Right ventricle myocardium inferior (tissue), 1 donor: ENCODE measurements around the gene ACTL6A. TPM values are rescaled to one million over a fixed set of nuclear protein-coding genes. Genes with fewer than 3 reads are reported as not detected.

Source experiments
- ATAC-seq: fragments of 200-7000 bp; cut with Tn5 transposase; one replicate; pipeline ENCODE4 v1.9.1; 2020; ENCODE audit warnings: mild to moderate bottlenecking, moderate library complexity
- DNase-seq: peaks from one replicate; pipeline ENCODE4 v3.0.0; 2021; ENCODE audit errors: missing footprints
- intact Hi-C: fragments of 100-400 bp; cut with DNase I; formaldehyde crosslinking; loops from one replicate; pipeline ENCODE4 v1.11.0; 2022
- total RNA-seq: library from RNA; stranded (reverse); fragmentation: NEBNext Ultra II Directional; extraction: Animal tissue kit (Norgen Biotek cat#: 25700); gene quantifications from one replicate; pipeline ENCODE4 v1.2.1, GENCODE V29; 2021
- donor health status: DM: no; HTN: yes; CAD: no; lungs with severe emphysema.

Gene ACTL6A
- total RNA-seq, 1 donor from 2014 or later: 19.1 TPM

DNA sequence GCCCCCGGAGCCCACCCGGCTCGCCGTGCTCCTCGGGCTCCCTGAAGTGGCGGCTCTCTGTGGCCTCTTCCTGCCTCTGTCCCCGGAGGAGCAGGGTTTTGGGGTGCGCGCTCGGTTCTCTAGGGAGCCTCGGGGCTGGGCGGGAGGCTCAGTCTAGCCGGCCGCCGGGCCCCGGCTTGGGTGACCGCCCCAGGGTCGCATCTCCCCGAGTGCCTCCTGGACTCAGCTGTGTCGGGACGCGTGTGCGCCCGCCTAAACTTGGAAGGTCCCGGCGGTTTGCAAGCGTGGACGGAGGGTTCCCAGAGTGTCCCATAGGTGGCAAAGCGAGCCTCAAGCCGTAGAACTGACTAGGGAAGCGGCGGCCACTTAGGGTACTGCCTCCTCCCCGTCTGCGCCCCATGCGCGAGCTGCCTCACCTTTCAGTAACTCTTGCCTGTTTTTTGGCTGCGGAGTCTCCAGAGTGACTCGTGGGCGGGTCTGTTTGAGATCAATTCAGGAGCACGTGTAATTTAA, 601 bp downstream of the ACTL6A start:
- intact Hi-C loops: loop anchor here (2.0 to 5.0 kb wide), 2 partner anchors 39 to 417 kb away; partner anchors contain the start of genes MRPL47 and NDUFB5
- peak; percentile 62 for ATAC-seq
- peak; percentile 83 for DNase-seq

DNA sequence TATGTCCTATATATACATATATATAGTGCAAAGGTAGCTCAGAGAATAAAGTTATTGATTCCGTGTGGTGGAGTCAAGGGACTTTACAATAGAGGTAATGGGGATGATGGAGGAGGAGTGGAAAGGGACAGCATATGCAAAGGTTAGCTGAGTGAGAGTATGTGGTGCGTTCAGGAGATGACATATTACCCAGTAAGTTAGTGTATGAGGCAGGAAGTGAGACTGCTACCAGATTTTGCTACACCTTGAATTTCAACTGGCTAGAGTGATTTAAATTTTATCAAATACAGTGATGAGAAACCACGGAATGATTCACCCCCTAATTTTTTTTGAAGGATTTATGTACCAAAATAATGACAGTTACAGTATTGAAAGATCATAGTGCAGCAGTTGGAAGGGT, 2.8 kb downstream of the ACTL6A start:
- DNase-seq (no peak), ATAC-seq (no peak)
- intact Hi-C loops: no loop called here

DNA sequence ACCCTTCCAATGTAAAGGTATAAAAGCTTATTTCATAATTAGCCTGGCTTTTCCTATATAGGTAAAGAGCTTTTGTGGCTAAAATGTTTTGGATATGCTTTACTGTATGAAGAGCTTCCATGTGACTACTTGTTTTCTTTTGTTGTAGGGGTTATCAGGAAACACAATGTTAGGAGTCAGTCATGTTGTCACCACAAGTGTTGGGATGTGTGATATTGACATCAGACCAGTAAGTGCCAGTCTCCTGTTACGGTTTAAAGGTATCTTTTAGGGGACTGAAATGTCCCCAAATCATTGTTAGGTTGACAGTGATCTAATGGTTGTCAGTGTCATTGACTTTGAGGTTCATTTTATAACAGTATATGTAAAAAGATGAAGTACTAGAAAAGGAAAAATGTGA, 18.3 kb downstream of the ACTL6A start:
- intact Hi-C loops: no loop called here
- ATAC-seq (no peak), DNase-seq (no peak)

DNA sequence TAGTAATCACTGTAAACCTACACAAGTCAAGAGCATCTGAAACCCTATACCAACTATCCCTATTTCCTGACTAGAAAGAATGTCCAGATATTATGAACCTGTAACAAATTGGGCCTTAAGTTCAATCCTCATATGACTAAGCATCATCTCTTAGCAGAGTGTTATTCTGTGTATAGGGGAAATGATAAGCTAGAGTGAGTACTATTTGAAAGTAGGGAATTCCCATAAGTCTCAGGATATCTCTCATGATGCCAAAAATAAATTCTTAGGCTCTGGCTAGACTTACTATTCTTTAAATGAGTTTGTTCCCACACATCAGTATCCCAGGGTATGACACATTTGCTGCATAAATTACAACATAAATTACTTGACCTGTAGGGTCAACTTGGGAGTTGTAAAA, 26.4 kb downstream of the ACTL6A start:
- intact Hi-C loops: no loop called here
- no peak for ATAC-seq
- DNase-seq: no peak

DNA sequence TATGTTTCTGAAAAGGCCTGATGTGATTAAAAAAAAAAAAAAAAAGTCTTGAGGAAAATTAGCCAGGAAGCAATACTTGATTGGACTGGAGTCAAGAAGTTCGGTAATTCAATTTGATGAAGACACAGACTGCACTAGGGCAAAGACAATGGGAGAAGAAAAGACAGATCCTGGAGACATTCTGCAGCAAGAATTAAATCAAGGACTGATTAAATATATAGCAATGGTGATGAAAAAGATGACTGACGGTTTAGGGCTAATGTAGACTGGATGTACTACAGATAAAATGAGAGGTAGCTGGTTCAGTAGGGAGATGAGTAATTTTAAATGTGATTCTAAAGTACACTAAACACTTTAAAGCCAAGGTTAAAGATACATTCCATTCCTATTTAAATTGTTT, 27.9 kb downstream of the ACTL6A start:
- DNase-seq (no peak), ATAC-seq (no peak)
- intact Hi-C loops: no loop called here

DNA sequence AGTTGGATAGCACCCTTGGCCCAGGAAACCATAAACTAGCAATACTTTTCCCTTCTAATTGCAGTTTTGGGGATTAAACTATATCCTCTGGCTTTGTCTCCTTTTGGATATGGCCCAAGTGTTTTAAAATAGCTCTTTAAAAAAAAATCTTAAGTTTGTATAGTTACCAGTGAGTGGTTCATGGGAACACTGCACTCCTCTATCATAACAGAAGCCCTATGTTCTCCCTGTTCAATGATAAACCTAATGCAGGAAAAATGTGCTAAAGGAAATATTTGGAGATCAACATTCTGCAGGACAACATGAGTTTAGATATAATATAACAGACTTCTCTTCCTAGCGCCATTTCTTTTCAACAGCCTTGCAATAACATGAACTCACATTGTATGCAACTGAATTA, 28.6 kb downstream of the ACTL6A start:
- intact Hi-C loops: no loop called here
- DNase-seq (no peak), ATAC-seq (no peak)

DNA sequence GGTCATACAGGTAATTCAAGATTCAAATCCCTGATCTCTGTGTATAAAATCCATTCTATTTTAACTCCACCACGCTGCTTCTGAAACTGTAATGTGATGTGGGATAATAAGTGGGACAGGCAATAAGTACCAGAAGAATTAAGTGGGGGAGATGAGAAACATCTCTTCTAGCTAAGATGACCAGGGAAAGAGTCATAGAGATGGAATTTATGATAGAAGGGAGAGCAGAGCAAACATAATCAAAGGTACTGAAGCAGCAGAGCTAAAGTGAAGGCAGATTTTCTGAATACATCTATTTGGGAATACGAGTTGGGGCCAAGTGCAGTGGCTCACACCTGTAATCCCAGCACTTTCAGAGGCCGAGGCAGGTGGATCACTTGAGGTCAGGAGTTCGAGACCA, 36.8 kb downstream of the ACTL6A start:
- DNase-seq: no peak
- no peak for ATAC-seq
- intact Hi-C loops: no loop called here

DNA sequence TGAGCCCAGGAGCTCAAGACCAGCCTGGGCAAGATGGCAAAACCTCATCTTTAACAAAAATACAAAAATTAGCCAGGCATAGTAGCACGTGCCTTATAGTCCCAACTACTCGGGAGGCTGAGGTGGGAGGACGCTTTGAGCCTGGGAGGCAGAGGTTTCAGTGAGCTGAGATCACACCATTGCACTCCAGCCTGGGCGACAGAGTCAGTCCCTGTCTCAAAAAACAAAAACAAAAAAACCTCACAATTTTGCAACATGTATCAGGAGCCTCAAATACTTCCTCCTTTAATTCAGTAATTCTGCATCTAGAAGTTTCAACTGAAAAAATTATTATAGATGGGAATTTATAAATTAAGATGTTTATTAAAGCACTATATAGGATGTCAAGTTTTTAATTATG, 40.6 kb downstream of the ACTL6A start:
- ATAC-seq: no peak
- no peak for DNase-seq
- intact Hi-C loops: loop anchor here (5.0 kb wide), 1 partner anchor 41 kb away; the partner anchor contains the start of gene ACTL6A

DNA sequence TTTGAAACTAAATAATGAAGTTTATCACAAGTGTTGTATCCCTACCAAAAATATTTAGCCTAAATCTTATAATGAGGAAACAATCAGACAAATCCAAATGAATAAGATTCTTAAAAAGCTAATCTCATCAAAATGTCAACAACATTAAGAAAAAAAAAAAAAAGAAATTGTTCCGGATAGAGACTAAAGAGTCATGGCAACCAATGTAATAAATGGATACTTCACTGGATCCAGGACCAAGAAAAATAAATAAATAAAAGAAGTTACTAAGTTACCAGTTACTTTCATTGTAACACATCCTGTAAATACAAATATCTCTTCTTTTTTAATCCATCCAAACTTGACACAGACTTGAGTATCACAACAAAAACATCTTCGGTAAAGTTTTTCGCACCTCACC, 41.1 kb downstream of the ACTL6A start:
- DNase-seq (no peak), ATAC-seq (no peak)
- intact Hi-C loops: loop anchor here (2.0 to 5.0 kb wide), 2 partner anchors 42 to 49 kb away; partner anchors contain the start of genes ACTL6A and USP13

DNA sequence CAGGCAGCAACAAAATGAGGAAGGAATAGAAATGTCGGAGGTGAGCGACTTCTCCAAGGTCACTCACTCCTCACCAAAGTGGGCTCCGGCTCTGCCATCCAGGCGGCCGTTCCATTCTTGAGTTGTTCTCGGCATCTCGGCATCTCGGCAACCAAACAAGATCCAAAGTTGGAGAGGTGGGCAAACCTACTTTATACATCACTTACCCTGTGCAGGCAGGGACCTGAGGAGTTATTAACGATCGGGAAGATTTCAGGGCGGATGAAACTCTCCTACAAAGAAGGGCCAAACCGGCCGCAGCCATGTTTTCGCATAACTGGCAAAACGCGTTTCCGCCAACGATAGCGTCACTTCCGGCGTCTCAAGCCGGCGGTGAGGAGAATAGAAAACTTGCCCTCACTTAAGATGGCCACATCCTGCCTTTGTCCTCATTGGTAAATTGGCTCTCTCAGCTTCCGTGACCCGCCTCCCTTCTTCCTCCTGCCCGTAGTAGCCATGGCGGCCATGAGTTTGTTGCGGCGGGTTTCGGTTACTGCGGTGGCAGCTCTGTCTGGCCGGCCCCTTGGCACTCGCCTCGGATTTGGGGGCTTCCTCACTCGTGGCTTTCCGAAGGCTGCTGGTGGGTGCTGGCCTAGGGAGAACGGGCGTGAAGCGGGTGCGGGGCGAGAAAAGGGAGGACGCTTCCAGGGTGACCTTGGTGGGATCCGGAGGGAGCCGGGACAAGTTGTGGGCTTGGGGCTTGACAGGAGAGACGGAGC, 41.8 kb downstream of the ACTL6A start, which contains the start of the genes MRPL47 and NDUFB5:
TSS of gene MRPL47 (minus strand) at position 318 of the 758 bp plus-strand sequence. CDS start at position 304, 14 bp downstream.
TSS of gene NDUFB5 (plus strand) at position 474 of the 758 bp plus-strand sequence. CDS start at position 496, 22 bp downstream.
- intact Hi-C loops: loop anchor here (2.0 to 5.0 kb wide), 2 partner anchors 42 to 48 kb away; partner anchors contain the start of genes ACTL6A and USP13
- ATAC-seq (peak; percentile 100), DNase-seq (peak; percentile 98)

DNA sequence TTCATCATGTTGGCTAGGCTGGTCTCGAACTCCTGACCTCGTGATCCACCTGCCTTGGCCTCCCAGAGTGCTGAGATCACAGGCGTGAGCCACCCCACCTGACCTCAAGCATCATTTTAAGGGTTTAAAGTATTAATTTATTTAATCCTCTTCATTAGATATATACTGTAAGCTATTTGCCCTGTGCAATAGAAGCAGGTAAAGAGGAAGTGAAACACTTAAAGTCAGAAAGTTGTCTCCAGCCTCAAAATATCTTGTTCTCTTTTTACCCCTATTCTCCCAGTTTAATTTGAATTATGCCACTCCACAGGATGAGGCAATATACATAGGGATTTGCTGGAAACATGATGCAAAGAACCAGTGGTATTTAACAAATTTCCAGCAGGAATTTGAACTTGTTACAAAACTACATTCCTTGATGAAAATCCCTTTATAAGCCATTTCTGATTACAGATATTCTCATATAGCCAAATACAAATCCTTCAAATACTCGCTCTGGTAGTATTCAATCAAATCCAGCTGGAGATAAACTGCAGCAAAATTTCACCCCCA, 43.9 kb downstream of the ACTL6A start:
- intact Hi-C loops: no loop called here
- no peak for DNase-seq
- ATAC-seq: no peak

DNA sequence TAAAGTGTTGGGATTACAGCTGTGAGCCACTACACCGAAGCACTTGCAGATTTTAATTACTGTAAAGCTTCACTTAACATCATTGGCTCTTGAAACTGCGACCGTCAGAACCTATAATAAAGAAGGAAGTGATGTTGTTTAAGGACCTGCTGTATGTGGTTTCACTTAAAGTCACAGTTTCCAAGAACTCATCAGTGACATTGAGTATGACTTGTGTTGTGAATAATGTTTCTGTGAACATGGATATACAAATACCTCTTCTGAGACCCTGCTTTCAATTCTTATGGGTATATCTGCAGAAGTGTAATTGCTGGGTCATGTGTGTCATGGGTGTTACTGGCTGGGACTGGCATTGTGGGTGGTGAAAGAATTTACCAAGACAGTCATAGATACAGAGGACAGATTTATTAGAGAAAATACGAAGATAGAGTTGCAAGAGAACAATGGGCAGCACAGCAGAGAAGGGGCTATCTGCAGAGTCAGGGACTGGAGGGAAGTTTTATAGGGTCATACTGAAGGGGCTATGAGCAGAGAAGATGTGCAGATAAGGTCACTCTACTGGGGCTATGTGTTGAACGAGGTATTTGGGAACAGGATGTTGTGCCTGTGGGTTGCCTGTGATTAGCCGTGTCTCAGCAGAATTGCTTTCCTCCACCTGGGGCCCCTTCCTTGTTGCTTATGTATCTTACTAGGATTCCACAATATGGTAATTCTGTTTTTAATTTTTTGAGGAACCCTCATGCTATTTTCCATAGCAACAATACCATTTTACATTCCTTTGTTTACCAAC, 46.4 kb downstream of the ACTL6A start:
- DNase-seq (no peak), ATAC-seq (no peak)
- intact Hi-C loops: no loop called here

DNA sequence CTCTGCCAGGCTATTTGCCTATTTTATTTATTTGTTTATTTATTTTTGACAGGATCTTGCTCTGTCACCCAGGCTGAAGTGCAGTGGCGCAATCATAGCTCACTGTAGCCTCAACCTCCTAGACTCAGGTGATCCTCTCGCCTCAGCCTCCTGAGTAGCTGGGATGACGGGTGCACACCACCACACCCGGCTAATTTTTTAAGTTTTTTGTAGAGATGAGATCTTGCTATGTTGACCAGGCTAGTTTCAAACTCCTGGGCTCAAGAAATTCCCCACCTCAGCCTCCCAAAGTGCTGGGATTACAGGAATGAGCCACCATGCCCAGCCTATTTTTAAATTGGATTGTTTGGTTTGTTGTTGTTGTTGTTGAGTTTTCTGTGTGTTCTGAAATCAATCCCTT, 47.3 kb downstream of the ACTL6A start:
- ATAC-seq (no peak), DNase-seq (no peak)
- intact Hi-C loops: no loop called here

DNA sequence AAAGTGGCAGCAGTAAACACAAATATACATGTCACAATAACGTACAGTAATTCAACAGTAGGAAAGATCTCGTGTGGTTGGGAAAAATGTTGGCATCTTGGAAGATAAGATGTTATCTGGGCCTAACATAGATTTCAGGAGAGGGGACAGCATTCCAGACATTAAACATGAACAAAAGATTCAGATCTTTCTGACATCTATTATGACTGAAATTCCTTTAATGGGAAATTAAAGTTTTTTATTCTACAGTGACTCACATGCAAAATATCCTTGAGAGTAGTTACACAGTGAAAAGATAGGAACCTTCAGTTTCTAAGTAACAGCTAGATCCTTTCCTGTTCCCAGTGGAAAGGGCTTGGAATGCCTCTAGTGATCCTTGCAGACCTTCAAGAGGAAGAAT, 51.1 kb downstream of the ACTL6A start:
- intact Hi-C loops: no loop called here
- DNase-seq (no peak), ATAC-seq (no peak)

DNA sequence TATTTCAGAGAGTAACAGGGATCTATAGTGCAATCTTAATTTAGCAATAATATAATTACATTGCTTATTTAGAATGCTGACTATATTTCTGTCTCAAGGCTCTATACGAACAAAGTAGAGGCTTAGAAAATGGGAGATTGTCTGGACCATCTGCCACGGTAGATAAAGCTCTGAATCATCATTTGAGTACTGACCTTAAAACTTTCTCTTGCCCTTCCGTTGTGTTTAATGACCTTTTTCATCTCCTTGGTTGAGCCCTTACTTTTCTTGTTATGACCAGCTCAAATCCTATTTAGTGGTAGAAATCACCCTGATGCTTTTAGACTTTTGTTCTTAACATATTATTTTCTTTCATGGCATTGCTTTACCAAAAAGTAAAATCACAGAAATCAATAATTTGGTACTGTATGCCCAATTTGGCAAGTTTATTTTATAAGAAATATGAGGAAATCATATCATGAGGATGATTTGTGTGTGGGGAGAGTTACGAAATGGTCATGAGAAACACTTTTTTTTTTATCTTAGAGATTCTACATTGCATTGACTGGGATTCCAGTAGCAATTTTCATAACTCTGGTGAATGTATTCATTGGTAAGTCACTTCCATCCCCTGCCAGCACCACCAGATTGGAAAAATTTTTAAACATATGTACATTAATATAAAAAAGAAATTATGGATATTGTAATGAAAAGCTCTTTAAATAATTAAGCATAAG, 52.9 kb downstream of the ACTL6A start:
- DNase-seq (no peak), ATAC-seq (no peak)
- intact Hi-C loops: no loop called here

DNA sequence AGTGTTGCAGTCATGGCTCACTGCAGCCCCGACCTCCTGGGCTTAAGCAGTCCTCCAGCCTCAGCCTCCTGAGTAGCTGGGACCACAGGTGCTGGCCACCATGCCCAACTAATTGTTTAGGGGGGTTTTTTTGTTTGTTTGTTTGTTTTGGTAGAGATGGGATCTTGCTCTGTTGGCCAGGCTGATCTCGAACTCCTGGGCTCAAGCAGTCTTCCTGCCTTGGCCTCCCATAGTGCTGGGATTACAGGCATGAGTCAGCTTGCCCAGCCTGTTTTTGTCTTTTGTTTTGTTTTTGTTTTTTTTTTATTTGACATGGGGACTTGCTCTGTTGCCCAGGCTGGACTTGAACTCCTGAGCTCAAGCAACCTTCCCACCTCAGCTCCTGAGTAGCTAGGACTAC, 59.3 kb downstream of the ACTL6A start:
- intact Hi-C loops: no loop called here
- DNase-seq (no peak), ATAC-seq (no peak)

DNA sequence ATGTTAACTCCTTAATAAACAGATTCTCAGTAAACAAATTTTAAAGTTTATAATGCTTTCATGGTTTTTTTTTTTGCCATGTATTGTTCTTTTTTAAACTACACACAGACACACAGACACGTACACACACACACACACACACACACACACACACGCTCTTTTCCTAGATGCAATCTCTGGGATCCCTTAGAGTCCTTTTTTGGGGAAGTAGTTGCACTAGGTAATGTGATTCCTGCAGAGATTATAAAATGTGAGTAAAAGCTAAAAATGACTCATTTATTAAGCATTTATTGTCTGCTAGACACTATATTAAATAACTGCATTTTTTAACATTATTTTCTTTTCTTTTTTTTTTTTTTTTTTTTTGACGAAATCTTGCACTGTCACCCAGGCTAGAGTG, 61.7 kb downstream of the ACTL6A start:
- DNase-seq: no peak
- intact Hi-C loops: no loop called here
- no peak for ATAC-seq

DNA sequence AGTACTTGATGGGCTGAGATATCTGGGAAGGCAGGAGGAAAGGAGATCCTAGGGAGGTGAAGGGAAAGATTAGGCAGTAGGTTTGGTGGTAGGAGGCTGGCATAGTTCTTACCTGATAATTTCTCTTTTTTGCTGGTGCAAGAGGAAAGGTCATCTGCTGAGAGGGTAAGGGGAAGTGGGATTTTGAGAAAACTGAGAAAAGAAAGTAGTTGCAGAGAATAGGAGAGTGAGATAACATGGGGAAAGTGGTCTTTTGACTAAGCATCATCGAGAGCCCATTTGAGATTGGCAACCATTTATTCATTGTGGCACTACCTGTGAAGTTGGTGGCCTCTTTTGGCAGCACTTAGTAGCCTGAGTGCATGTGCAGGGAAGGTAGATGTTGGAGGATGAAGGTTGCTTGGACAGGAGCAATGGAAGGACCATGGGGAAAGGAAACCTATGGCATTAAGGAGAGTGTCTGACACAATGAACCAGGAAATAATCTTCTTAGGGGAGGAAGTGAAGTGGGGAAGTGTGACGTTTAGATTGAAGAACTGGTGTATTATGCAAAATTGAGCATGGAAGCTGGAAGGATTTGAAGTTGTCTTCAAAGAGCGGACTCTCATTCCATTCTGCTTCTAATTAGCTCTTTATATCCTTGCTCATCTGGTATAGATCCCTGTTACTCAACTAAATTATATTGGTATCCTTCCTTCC, 68.2 kb downstream of the ACTL6A start:
- no peak for DNase-seq
- intact Hi-C loops: no loop called here
- ATAC-seq: no peak
